Measurements from ENCODE around the gene MGAT4A. TPM values are rescaled to one million over a fixed set of nuclear protein-coding genes. Genes with fewer than 3 reads are reported as not detected.

The MGAT4A gene
- total and polyA plus RNA-seq, 10 of the 15 experiments (the other 5 are each of a cell fraction or from before 2014, with no cell fraction given) = 4.3 to 23.4 (median 13.6) TPM

DNA sequence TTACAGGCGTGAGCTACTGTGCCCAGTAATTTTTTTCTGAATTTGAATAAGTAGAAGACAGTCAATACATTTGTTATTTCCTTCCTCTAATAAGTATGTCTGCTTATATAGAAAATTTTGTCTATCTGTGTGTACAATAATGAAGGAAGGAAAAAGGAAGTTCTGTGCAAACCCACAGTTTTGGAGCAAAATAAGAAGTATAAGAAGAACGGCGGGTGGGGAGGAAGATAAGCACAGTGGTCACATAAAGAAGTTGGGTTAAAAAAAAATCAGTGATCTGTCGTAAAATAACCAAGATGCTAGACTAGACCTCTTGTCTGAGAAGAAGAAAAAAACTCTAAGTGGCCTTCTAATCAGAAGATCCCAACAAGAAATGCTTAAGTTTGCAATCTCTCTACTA, 20.2 kb downstream of the MGAT4A start:
- WGBS (ENCODE audit: insufficient coverage, insufficient replicate concordance, low lambda C conversion rate, missing lambda C conversion rate) = 16% methylated on average over 4 of the region's 4 CpGs
- Histone ChIP-seq H3K9ac (ENCODE audit: control insufficient read depth, insufficient read depth, low read length) (no peak overlapping the region), H3K27ac (ENCODE audit: control insufficient read depth, insufficient read depth) (no peak overlapping the region), H3K27me3 (replicated peaks in 1 of 2; ENCODE audit: control insufficient read depth in 2 of 2, insufficient read depth in 2 of 2, low read length in 1 of 2) (no peaks in the 10 kb centered on the region), H4K20me1 (ENCODE audit: control insufficient read depth, insufficient read depth) (no peaks in the 10 kb centered on the region), H3K4me2 (ENCODE audit: control insufficient read depth, insufficient read depth) (no peak overlapping the region), H3K4me1 (ENCODE audit: control insufficient read depth, insufficient read depth, low read length) (peaks cover 19% of the 10 kb centered on the region), H3K9me3 (replicated peaks; ENCODE audit: control insufficient read depth, insufficient read depth, low read length) (no peaks in the 10 kb centered on the region), H2AFZ (ENCODE audit: control insufficient read depth, low read depth, low read length) (no peak overlapping the region), H3K79me2 (ENCODE audit: control insufficient read depth, insufficient read depth, low read length) (no peaks in the 10 kb centered on the region), H3K36me3 (ENCODE audit: control insufficient read depth in 2 of 2, insufficient read depth in 2 of 2, low read length in 1 of 2) (no peaks in the 10 kb centered on the region), H3K4me3 (no peak overlapping the region)
- ChIA-PET RAD21 (ENCODE audit: unreplicated experiment) (interaction anchor here (0.6 to 2.3 kb wide), 5 partner anchors 10 to 134 kb away, joined by 3 to 11 read pairs (median 3); no protein-coding TSS in a partner anchor), POLR2A (interaction anchor here (0.6 to 0.8 kb wide), 6 partner anchors 10 to 120 kb away, joined by 3 to 10 read pairs (median 4); no protein-coding TSS in a partner anchor), CTCF (interaction anchor here (1.0 to 1.3 kb wide), 2 partner anchors 8 to 17 kb away, joined by 3 to 6 read pairs; no protein-coding TSS in a partner anchor), SMC1A (ENCODE audit: uncharacterized antibody, unreplicated experiment) (interaction anchor here (0.6 to 2.8 kb wide), 4 partner anchors 16 to 125 kb away, joined by 3 to 10 read pairs (median 4); no protein-coding TSS in a partner anchor)
- in situ Hi-C loops (cut with MboI) = no loop called here
- intact Hi-C loops (cut with micrococcal nuclease; ENCODE audit: unreplicated experiment) = no loop called here
- no TSS peak for BruUV-seq (replicated peaks)
- ATAC-seq = no peak
- no peak for FAIRE-seq
- no peak for DNase-seq (ENCODE audit: low read depth, low spot score)
- TF ChIP-seq USF1 (IDR thresholded peaks at IDR 0.05; ENCODE audit: borderline replicate concordance, extremely low read length, insufficient read depth, low read depth, low read length) = no peak
- TF ChIP-seq CEBPB (IDR thresholded peaks at IDR 0.05; ENCODE audit: borderline replicate concordance in 1 of 2, low read depth in 2 of 2, low read length in 2 of 2) = no peak
- no peak for TF ChIP-seq ZNF207 (IDR thresholded peaks at IDR 0.05; ENCODE audit: borderline replicate concordance)
- TF ChIP-seq CHD4 (IDR thresholded peaks at IDR 0.05) = no peak
- no peak for TF ChIP-seq STAT3 (IDR thresholded peaks at IDR 0.05; ENCODE audit: low read depth, low read length)

- Histone ChIP-seq H3K79me2 (ENCODE audit: control insufficient read depth, insufficient read depth, low read length) (no peaks in the 10 kb centered on the region), H3K36me3 (ENCODE audit: control insufficient read depth in 2 of 2, insufficient read depth in 2 of 2, low read length in 1 of 2) (no peaks in the 10 kb centered on the region), H3K4me3 (no peak overlapping the region), H3K4me2 (ENCODE audit: control insufficient read depth, insufficient read depth) (no peak overlapping the region), H3K27ac (ENCODE audit: control insufficient read depth, insufficient read depth) (no peak overlapping the region), H4K20me1 (ENCODE audit: control insufficient read depth, insufficient read depth) (no peaks in the 10 kb centered on the region), H3K9me3 (replicated peaks; ENCODE audit: control insufficient read depth, insufficient read depth, low read length) (no peaks in the 10 kb centered on the region), H3K27me3 (replicated peaks in 1 of 2; ENCODE audit: control insufficient read depth in 2 of 2, insufficient read depth in 2 of 2, low read length in 1 of 2) (no peaks in the 10 kb centered on the region), H3K4me1 (ENCODE audit: control insufficient read depth, insufficient read depth, low read length) (peaks cover 18% of the 10 kb centered on the region), H2AFZ (ENCODE audit: control insufficient read depth, low read depth, low read length) (no peak overlapping the region), H3K9ac (ENCODE audit: control insufficient read depth, insufficient read depth, low read length) (no peak overlapping the region)
- in situ Hi-C loops (cut with MboI) (no loop called here), intact Hi-C loops (cut with micrococcal nuclease; ENCODE audit: unreplicated experiment) (no loop called here)
- ChIA-PET POLR2A (interaction anchor here (1.1 to 1.2 kb wide), 2 partner anchors 17 to 19 kb away, joined by 3 read pairs; no protein-coding TSS in a partner anchor), SMC1A (ENCODE audit: uncharacterized antibody, unreplicated experiment) (interaction anchor here (0.7 to 2.8 kb wide), 9 partner anchors 9 to 50 kb away, joined by 3 to 13 read pairs (median 4); no protein-coding TSS in a partner anchor), CTCF (interaction anchor here (0.8 to 1.8 kb wide), 5 partner anchors 9 to 60 kb away, joined by 3 to 5 read pairs (median 4); no protein-coding TSS in a partner anchor), RAD21 (ENCODE audit: unreplicated experiment) (interaction anchor here (1.0 to 1.2 kb wide), 4 partner anchors 8 to 60 kb away, joined by 3 read pairs; no protein-coding TSS in a partner anchor)
- no TSS peak for BruUV-seq (replicated peaks)
- FAIRE-seq (no peak), ATAC-seq (no peak), DNase-seq (ENCODE audit: low read depth, low spot score) (no peak)
- TF ChIP-seq STAT3 (IDR thresholded peaks at IDR 0.05; ENCODE audit: low read depth, low read length) (no peak), NFYA (IDR thresholded peaks at IDR 0.05; ENCODE audit: borderline replicate concordance, low read depth, low read length) (no peak)
Measured at GRCh38 chr2:98709535-98709934, 21.4 kb downstream of the MGAT4A start.

All from GM12878 (cell line).